GM23248 (cell line): ENCODE results near the gene FCN1.

Source experiments
- EZH2 ChIP-seq: fragments of 200-600 bp; sonication (generic); IDR thresholded peaks from 2 replicates; pipeline ENCODE4 v1.6.1; 2018; ENCODE audit warnings: antibody characterized with exemption, mild to moderate bottlenecking; ENCODE audit not compliant: insufficient read depth, poor library complexity, severe bottlenecking
- EZH2phosphoT487 ChIP-seq: fragments of 200-600 bp; sonication (generic); IDR thresholded peaks from 2 replicates; pipeline ENCODE4 v1.6.1; 2018; ENCODE audit warnings: antibody characterized with exemption, moderate library complexity, mild to moderate bottlenecking, low read depth; ENCODE audit not compliant: insufficient read depth

DNA sequence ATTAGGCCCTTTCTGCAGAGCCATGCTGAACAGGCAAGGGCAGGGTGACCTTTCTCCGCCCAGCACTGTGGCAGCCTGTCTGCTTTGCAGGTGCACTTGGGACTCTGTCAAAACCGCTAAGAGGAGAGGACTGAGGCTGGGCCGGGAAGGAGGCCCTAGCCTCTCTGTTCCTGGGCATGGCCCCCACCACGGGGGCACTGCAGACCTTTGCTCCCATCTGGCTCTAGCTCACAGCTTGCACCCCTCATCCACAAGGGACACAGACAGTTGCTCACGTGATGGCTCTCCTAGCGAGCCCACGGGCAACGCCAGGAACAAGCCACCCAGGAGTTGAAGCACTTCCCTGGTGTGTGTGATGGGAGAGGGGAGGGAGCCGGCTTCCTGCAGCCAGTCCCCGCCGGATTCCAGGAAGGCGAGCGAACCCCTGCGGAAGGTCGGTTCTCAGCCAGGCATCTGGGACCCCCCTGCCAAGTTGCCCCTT is 43.0 kb upstream of the FCN1 start:
- TF ChIP-seq EZH2phosphoT487 (no peak), EZH2 (no peak)
